GM12865 (cell line): ENCODE results near the gene ZNF493.

Experiments
- DNase-seq: peaks from one replicate; pipeline ENCODE4 v3.0.0; 2010; ENCODE audit warnings: low read depth
- H3K4me3 ChIP-seq: 2 replicates; pipeline ENCODE4 v1.5.1; 2011; ENCODE audit warnings: mild to moderate bottlenecking, low read depth, low read length, control low read depth
- CTCF ChIP-seq: IDR thresholded peaks from 2 replicates; pipeline ENCODE4 v1.5.1; 2011; ENCODE audit warnings: low read length, control low read depth, low read depth, inconsistent platforms; ENCODE audit not compliant: insufficient read depth; ENCODE audit errors: missing control alignments

ZNF493 gene

GRCh38 chr19:21432590-21432989 is 35.7 kb downstream of the ZNF493 start:
- DNase-seq, result no peak
- no peak for TF ChIP-seq CTCF
- no peak overlapping the region for H3K4me3 ChIP-seq

GRCh38 chr19:21434516-21434915 is 37.6 kb downstream of the ZNF493 start:
- TF ChIP-seq CTCF, result no peak

GRCh38 chr19:21434967-21435544 is 38.1 kb downstream of the ZNF493 start:
- H3K4me3 ChIP-seq, result no peak overlapping the region
- no peak for DNase-seq
- TF ChIP-seq CTCF, result no peak

More at GRCh38 chr19:21434516-21434915, 37.6 kb downstream of the ZNF493 start:
- no peak overlapping the region for H3K4me3 ChIP-seq
- DNase-seq, result no peak

GRCh38 chr19:21439201-21439751 is 42.3 kb downstream of the ZNF493 start:
- TF ChIP-seq CTCF, result no peak
- DNase-seq, result no peak
- H3K4me3 ChIP-seq, result no peak overlapping the region

GRCh38 chr19:21440321-21440720 is 43.4 kb downstream of the ZNF493 start:
- DNase-seq, result no peak
- no peak overlapping the region for H3K4me3 ChIP-seq
- no peak for TF ChIP-seq CTCF

GRCh38 chr19:21451187-21451586 is 54.3 kb downstream of the ZNF493 start:
- DNase-seq, result no peak
- no peak for TF ChIP-seq CTCF
- no peak overlapping the region for H3K4me3 ChIP-seq

GRCh38 chr19:21454901-21455300 is 58.0 kb downstream of the ZNF493 start:
- no peak overlapping the region for H3K4me3 ChIP-seq
- no peak for TF ChIP-seq CTCF
- no peak for DNase-seq
